GM18526 (cell line): ENCODE data around the gene CUL1.

Experiments
- POLR2A ChIP-seq: IDR thresholded peaks from 3 replicates; pipeline ENCODE4 v1.6.1; 2011; ENCODE audit not compliant: insufficient read length; ENCODE audit errors: extremely low read depth

Gene CUL1

DNA sequence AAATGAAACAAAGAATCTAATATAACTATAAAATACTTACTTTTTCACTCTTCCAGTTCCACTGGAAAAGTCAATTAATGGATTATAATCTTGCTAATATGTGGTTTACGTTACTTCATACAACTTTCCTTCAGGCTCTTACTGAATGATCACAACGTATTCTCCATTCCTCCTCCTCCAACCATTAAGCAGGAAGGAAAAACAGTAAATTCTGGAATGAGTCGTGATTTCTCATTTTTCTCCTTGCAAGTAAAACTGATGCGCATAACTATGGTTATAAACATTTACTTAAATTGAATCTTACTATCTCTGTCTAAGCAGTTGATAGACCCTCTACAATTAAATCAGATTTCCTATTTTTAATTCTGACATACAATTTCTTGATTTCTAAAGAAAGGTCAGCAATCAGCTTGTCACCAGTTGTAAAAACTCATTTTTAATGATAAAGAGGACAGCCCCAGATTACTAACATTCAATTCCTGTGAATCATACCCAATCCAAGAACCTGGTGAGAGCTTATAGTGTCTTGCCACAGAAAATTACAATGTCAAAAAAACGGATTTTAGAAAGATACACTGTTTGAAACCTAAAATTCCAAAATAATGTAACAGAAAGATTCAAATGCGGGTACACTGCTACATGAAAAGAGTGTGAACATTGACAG lies 121.1 kb downstream of the CUL1 start:
- TF ChIP-seq POLR2A: no peak

DNA sequence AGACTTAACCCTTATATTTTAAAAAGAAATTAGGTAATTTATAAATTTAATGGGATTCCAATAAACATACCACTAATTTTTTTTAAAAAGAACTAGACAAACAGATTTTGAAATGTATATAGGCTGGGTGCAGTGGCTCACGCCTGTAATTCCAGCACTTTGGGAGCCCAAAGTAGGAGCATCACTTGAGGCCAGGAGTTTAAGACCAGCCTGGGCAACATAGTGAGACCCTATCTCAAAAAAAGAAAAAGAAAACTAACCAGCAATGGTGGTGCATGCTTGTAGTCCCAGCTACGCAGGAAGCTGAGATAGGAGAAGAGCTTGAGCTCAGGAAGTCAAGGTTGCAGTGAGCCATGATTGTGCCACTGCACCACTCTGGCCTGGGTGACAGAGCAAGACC lies 122.7 kb downstream of the CUL1 start:
- no peak for TF ChIP-seq POLR2A

DNA sequence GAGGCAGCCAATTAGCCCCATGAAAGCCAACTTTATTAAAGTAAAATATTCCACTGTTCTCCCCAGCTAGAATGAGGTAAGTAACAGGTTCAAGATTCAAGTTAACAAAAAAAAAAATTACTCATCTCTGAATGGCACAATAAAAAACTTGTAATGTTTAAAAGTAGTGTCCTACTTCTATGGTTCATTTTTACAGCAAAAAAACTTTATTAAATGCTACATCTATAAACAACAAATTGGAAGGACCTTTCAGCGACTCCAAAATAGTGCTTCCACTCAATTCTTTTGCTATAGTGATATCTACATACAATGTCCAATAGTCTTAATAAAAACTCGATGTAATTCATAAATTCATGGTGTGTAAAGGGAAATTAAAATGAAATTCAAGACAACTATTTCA lies 126.2 kb downstream of the CUL1 start:
- TF ChIP-seq POLR2A: no peak

DNA sequence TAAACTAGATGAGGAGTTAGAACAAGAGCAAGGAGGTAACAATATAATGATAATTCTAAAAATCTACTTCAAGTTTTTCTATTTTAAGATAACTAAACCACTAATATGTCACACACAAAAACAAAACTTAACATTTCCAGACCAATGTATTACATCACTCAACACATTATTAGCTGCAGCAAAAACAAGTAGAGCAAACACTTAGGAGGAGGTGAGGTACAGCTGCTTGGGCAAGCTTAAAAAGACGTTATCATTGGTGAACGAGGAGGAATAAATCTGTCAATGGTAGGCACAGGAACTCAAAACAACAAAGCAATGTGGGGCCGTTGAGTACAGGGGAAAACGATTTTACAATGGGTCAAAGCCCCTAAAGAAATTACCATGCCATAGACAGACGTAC lies 126.6 kb downstream of the CUL1 start:
- no peak for TF ChIP-seq POLR2A

DNA sequence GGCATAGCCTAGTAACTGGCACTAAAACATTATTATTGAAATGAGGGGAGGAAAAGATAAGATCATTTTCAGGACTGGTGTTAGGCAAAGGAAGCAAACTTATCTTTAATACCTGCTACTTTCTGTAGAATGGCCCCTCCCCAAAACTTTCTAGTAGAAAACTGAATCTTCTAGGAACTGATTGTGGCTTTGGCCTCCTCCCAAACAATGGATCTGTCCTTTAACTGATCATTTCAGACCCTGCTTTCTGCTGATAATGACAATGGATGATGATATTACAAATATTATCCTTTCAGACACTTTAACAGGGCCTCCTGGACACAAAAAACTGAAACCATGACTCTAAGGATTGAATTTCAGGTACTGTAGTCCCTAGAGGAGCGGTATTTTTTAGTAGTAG lies 130.3 kb downstream of the CUL1 start:
- TF ChIP-seq POLR2A: no peak

DNA sequence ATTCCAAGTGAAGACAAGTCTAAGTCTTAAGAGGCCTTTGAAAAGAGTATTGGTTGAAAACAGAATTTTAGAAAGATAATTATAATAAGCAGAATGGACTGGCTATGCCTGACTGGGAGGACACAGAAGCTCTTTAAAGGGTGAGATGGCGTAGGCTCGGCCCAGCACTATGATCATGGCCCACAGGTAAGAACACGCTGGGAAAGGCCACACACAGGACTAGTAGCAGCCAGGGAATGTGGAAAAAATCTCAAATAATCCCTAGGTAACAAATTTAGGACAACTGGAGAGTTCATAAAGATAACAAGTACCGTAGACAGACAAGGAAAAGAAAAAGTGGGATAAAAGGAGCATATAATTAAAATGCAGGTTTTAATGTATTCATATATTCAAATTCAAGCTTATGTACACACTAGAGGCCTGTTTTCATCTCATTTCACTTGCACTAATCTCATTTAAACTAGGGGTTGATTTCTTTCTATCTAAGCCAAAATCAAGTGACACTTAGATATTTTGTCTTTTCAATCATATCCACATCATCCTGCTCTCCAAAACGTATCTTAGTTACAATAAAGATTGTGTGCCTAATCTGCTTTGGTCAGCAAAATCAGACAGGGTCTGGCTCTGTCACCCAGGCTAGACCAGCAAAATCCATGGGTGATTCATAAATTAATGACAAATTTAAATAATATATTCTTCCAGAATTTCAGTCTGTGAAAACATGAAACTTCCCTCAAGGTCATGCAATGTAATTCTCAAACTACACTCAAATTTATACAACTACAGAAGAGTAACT lies 132.4 kb downstream of the CUL1 start:
- TF ChIP-seq POLR2A: no peak

DNA sequence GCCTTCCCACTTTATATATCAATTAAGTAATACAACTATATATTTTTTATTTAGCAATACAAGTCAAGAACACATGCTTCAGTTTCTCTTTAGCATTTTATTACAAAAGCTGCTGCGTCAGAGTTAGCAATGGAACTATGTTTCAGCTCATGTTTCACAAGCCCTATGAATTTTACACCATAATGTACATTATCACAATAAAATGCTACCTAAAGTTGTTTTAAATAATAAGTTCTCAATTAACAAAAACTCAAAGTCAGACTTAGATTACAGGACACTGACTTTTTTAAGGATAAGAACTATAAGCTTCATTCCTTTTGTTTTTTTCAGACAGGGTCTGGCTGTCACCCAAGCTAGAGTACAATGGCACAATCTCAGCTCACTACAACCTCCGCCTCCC lies 133.1 kb downstream of the CUL1 start:
- TF ChIP-seq POLR2A: no peak

DNA sequence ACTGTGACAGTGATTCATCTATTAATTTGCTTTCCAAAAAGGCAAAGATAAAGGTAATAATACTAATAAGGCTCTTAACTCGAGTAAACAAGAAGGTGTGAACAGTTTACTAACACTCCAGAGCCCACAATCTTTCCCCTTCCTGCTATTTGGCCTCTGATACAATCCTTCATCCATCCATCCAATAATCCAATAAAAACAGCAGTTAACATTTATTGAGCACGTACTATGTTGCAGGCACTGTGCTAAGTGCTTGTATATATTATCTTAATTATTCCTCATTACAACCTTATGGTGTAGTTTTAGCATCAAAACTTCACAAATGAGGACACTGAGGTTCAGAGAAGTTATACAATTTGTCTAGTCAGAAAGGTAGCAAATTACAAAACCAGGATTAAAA lies 135.9 kb downstream of the CUL1 start:
- no peak for TF ChIP-seq POLR2A

DNA sequence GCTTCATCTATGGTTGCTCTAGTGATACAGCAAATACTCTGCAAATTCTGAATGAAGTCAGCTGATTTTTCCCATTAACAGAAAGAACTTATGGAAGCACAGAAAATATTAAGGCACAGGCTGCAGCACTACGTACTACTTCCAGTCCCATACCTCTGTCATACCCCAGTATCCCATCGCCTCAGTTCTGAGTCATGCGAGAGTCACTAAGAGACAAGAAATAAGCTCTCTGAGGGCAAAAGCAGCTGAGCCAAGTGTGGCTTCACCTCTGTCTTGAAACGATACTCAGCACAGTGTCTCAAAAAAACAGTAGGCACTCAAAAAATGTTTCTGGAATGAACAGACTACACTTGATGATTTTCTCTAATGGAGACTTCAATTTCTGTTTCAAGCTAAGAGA lies 137.2 kb downstream of the CUL1 start:
- no peak for TF ChIP-seq POLR2A

DNA sequence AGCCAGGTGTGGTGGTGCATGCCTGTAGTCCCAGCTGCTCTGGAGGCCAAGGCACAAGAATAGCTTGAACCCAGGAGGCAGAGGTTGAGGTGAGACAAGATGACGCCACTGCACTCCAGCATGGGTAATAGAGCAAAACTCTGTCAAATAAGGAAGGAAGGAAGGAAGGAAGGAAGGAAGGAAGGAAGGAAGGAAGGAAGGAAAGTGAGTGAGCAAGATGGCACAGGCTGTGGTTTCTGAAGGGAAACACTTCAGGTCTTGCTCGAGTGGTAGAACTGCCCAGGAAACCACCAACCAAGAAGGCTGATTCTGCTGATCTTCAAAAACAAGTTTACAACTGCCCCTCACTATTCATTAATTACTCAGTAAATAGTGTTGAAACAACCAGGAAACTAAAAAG lies 140.2 kb downstream of the CUL1 start:
- no peak for TF ChIP-seq POLR2A

DNA sequence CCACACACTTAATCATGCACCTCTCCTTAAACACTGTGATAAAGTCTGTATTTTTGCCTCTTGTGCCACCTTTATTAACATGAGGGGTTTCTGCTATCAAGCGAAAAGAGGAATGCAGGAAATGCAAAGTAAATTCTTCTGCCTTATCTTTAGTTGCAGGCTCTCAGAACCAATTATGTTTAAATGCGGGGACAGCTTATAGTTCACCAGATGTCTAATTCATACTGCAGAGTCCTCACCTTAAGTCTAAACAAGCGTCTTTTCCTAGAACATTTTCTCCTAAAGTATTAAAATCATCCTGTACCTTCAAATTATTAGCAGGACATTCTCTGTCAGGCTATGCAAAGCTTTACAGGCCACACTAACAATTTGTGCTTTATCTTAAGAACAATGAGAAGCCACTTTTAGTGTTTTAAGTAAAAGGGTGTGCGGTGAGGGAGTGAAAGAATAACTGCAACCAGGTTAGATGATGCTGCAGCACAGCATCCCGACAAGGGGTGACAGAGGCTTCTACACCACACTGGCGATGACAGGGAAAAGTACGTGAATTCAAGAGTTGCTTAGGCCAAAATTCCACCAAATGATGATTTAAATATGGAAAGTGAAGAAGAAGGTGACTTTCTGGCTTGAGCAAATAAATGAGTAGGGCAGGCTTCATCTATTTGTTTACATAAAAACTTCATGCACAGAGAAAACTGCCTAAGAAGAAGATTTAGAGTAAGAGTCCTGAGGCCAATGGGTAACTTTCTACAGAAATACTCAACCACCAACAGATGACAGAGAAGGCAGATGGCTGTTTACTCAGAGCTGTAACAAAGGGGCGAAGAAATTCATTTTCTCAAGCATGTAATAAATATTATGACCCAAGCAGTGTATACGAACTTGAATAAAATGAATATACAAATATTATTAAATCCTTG lies 149.4 kb downstream of the CUL1 start:
- no peak for TF ChIP-seq POLR2A

DNA sequence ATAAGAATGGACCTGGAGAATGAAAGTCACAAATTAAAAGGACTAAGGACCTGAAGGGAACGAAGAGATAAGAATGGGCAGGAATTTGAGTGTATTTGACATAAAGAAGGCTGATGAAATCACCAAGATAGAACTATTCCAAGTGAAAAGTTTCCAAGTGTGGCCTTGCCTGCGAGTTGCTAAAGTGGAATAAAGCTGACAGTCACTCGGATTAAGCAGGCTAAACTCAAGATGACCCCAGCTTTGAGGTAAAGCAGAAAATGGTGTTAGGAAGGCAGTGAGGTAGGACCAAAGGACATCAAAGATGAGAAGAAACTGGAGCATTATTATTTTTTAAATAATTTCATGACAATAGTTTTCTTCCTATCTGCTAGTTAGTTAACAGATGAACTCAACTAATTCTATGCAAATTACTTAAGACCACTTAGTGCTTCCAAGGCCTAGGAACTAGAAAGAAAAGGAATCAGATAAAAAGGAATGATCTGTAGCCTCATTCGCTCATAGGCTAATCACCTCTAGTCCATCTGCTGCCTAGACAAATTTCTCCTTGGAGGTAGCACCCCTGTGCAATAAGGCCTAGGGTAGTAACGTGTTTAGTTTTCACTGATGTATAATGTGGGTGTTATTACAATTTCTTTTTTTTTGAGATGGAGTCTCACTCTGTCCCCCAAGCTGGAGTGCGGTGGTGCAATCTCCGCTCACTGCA lies 150.8 kb downstream of the CUL1 start:
- no peak for TF ChIP-seq POLR2A

DNA sequence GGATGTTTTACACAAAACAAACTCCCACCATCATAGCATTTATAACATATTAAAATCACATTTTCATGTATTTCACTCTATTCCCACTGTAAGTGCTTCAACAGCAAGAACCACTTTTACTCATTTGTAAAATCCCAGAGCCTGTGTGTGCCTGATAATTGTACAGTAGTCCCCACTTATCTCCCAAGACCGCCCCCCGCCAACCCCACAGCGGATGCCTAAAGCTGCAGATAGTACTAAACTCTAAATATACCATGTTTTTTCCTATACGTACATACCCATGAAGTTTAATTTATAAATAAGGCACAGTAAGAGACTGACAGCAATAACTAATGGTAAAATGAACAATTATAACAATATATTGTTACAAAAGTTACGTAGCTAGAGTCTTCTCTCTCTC lies 151.9 kb downstream of the CUL1 start:
- no peak for TF ChIP-seq POLR2A
